Loucy (cell line): ENCODE data around the gene RHEBL1.

ENCODE experiments used
- CTCF ChIP-seq: fragments of 200-600 bp; sonication (generic); conservative IDR thresholded peaks from 2 replicates; pipeline ENCODE4 v1.5.1; 2014; ENCODE audit warnings: mild to moderate bottlenecking, antibody characterized with exemption, low read length
- EZH2phosphoT487 ChIP-seq: fragments of 200-600 bp; IDR thresholded peaks from 2 replicates; pipeline ENCODE4 v1.6.1; 2018; ENCODE audit warnings: antibody characterized with exemption, mild to moderate bottlenecking, moderate library complexity, borderline replicate concordance

GRCh38 chr12:49105504-49106084, 35.8 kb upstream of the RHEBL1 start:
- TF ChIP-seq CTCF (no peak), EZH2phosphoT487 (no peak)
